ENCODE measurements around the gene SP5. TPM values are rescaled to one million over a fixed set of nuclear protein-coding genes. Genes with fewer than 3 reads are reported as not detected.

Gene SP5
- total RNA-seq, 1 donor from 2014 or later, result 4.4 TPM

- Mint-ChIP-seq H3K36me3 (no peaks in the 10 kb centered on the region), H3K9me3 (peaks cover 9% of the 10 kb centered on the region), H3K4me1 (ENCODE audit: unreplicated experiment) (peaks cover 18% of the 10 kb centered on the region), H3K27ac (no peak overlapping the region), H3K4me3 (peak overlapping the region; percentile 79), H3K27me3 (peaks cover 83% of the 10 kb centered on the region)
- TF ChIP-seq, protein P1, sequence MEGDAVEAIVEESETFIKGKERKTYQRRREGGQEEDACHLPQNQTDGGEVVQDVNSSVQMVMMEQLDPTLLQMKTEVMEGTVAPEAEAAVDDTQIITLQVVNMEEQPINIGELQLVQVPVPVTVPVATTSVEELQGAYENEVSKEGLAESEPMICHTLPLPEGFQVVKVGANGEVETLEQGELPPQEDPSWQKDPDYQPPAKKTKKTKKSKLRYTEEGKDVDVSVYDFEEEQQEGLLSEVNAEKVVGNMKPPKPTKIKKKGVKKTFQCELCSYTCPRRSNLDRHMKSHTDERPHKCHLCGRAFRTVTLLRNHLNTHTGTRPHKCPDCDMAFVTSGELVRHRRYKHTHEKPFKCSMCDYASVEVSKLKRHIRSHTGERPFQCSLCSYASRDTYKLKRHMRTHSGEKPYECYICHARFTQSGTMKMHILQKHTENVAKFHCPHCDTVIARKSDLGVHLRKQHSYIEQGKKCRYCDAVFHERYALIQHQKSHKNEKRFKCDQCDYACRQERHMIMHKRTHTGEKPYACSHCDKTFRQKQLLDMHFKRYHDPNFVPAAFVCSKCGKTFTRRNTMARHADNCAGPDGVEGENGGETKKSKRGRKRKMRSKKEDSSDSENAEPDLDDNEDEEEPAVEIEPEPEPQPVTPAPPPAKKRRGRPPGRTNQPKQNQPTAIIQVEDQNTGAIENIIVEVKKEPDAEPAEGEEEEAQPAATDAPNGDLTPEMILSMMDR (conservative IDR thresholded peaks at IDR 0.05), result no peak
- no peak for DNase-seq (ENCODE audit: extremely low spot score, unreplicated experiment)
Measured at GRCh38 chr2:170711774-170712652, 3.1 kb upstream of the SP5 start.

- no peak for DNase-seq (ENCODE audit: extremely low spot score, unreplicated experiment)
- peak overlapping the region; percentile 79 for H3K4me3 Mint-ChIP-seq
- TF ChIP-seq, protein P1 (conservative IDR thresholded peaks at IDR 0.05), result no peak
- H3K27me3 Mint-ChIP-seq, result peaks cover 84% of the 10 kb centered on the region
- no peaks in the 10 kb centered on the region for H3K36me3 Mint-ChIP-seq
- peaks cover 18% of the 10 kb centered on the region for H3K4me1 Mint-ChIP-seq (ENCODE audit: unreplicated experiment)
- no peak overlapping the region for H3K27ac Mint-ChIP-seq
- peaks cover 9% of the 10 kb centered on the region for H3K9me3 Mint-ChIP-seq
Measured at GRCh38 chr2:170712653-170713542, 2.2 kb upstream of the SP5 start.

GRCh38 chr2:170713543-170714380 is 1.4 kb upstream of the SP5 start:
- peaks cover 18% of the 10 kb centered on the region for H3K4me1 Mint-ChIP-seq (ENCODE audit: unreplicated experiment)
- H3K4me3 Mint-ChIP-seq, result peak overlapping the region; percentile 79
- peaks cover 84% of the 10 kb centered on the region for H3K27me3 Mint-ChIP-seq
- H3K27ac Mint-ChIP-seq, result no peak overlapping the region
- H3K36me3 Mint-ChIP-seq, result no peaks in the 10 kb centered on the region
- no peak for DNase-seq (ENCODE audit: extremely low spot score, unreplicated experiment)
- TF ChIP-seq, protein P1 (conservative IDR thresholded peaks at IDR 0.05), result no peak
- H3K9me3 Mint-ChIP-seq, result peaks cover 9% of the 10 kb centered on the region

DNA sequence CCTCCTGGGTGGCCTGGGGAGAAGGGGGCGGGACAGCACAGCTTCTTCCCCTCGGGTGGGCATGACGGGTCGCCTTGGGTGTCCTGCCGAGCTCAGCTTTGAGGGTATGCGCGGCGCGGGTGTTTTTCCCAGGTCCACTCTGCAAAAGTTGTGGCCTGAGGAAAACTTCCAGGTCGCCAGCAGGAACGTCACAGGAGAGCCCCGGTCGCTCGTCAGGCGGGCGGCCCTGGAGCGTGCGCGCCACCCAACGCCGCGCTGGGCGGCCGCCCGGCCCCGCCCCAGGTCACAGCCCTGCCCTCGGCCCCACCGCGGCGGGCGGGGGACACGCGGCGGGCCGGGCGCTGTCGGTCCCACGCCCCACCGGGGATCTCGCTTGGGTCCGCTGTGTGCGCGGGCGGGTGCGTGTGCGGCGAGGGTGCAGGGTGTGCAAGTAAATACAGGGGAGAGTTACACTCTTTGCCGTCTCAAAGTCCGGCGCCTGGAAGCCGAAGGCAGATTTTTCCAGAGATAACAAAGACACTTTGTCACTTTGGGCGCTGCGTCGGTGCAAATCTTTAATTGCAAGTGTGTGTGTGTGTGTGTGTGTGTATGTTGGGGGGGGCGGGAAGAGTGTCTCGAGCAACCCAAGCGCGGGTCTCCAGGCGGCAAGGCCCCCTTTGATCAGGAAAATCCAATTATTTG is 616 bp upstream of the SP5 start:
- DNase-seq (ENCODE audit: extremely low spot score, unreplicated experiment), result no peak
- Mint-ChIP-seq H3K9me3 (peaks cover 9% of the 10 kb centered on the region), H3K27ac (peak overlapping the region; percentile 24), H3K27me3 (peaks cover 84% of the 10 kb centered on the region), H3K4me1 (ENCODE audit: unreplicated experiment) (peaks cover 18% of the 10 kb centered on the region), H3K36me3 (no peaks in the 10 kb centered on the region), H3K4me3 (peak overlapping the region; percentile 85)
- TF ChIP-seq, protein P1 (conservative IDR thresholded peaks at IDR 0.05), result no peak

Data from type B pancreatic cell (in vitro differentiated cells).